Measurements from ENCODE around the gene SENP6.

DNA sequence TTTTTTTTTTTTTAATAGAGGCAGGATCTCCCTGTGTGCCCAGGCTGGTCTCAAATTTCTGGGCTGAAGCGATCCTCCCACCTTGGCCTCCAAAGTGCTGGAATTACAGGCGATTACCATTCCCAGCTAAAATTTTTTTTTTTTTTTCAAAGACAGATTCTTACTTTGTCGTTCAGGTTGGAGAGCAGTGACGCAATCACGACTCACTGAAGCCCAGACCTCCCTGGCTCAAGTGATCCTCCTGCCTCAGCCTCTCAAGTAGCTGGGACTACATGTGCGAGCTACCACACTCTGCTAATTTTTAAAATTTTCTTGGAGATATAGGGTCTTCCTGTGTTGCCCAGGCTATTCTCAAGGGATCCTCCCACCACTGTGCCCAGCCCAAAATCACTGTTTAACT is 89.3 kb downstream of the SENP6 start:
- TF ChIP-seq CTCF (IDR thresholded peaks at IDR 0.05) (no peak), POLR2A (IDR thresholded peaks at IDR 0.05) (no peak), POLR2AphosphoS5 (IDR thresholded peaks at IDR 0.05) (no peak)

Data from prostate gland (tissue), 2 donors.